Hematopoietic multipotent progenitor cell (in vitro differentiated cells): ENCODE results near the gene GPHA2. TPM values are rescaled to one million over a fixed set of nuclear protein-coding genes. Genes with fewer than 3 reads are reported as not detected.

Experiments
- DNase-seq, 3 donors: peaks; one replicate each; pipeline ENCODE4 v3.0.0-alpha.2; 2011 to 2015; ENCODE audit warnings: low read depth in 2 of 3, low spot score in 2 of 3
- total RNA-seq: library from RNA; depleted of rRNA; stranded (reverse); fragments of >200 nt; gene quantifications from one replicate; pipeline ENCODE4 v1.2.3, GENCODE V29; 2012

The GPHA2 gene
- total RNA-seq, 1 donor = not detected

- DNase-seq = no peak
These were observed 24.0 kb downstream of the GPHA2 start for GRCh38 chr11:64911689-64912088.

GRCh38 chr11:64911142-64911541 lies 24.6 kb downstream of the GPHA2 start:
- no peak for DNase-seq

- DNase-seq = no peak
These were observed 25.1 kb downstream of the GPHA2 start for GRCh38 chr11:64910451-64911093.

- DNase-seq = no peak
These were observed 25.9 kb downstream of the GPHA2 start for GRCh38 chr11:64909653-64910343.

- DNase-seq = no peak
These were observed 26.9 kb downstream of the GPHA2 start for GRCh38 chr11:64908766-64909165.

GRCh38 chr11:64906314-64906635 lies 29.4 kb downstream of the GPHA2 start:
- no peak for DNase-seq

GRCh38 chr11:64905516-64906313 lies 30.0 kb downstream of the GPHA2 start:
- no peak for DNase-seq

- DNase-seq = no peak
These were observed 32.3 kb downstream of the GPHA2 start for GRCh38 chr11:64903291-64903833.

GRCh38 chr11:64902102-64902900 lies 33.4 kb downstream of the GPHA2 start:
- no peak for DNase-seq

GRCh38 chr11:64900774-64901173 lies 34.9 kb downstream of the GPHA2 start:
- no peak for DNase-seq

GRCh38 chr11:64900263-64900678 lies 35.4 kb downstream of the GPHA2 start:
- DNase-seq = no peak

GRCh38 chr11:64898541-64898940 lies 37.2 kb downstream of the GPHA2 start:
- DNase-seq = no peak

GRCh38 chr11:64898076-64898445 lies 37.6 kb downstream of the GPHA2 start:
- no peak for DNase-seq

- no peak for DNase-seq
These were observed 38.2 kb downstream of the GPHA2 start for GRCh38 chr11:64897381-64898075.

- no peak for DNase-seq
These were observed 39.2 kb downstream of the GPHA2 start for GRCh38 chr11:64896448-64897022.

- DNase-seq = no peak
These were observed 40.8 kb downstream of the GPHA2 start for GRCh38 chr11:64894812-64895452.

GRCh38 chr11:64894070-64894811 lies 41.5 kb downstream of the GPHA2 start:
- peak; percentile 82 to 87 (median 85) for DNase-seq

- no peak for DNase-seq
These were observed 42.3 kb downstream of the GPHA2 start for GRCh38 chr11:64893194-64894069.
